Ovary (tissue), 9 donors: Measurements from ENCODE around the gene RHOB. TPM values are rescaled to one million over a fixed set of nuclear protein-coding genes. Genes with fewer than 3 reads are reported as not detected.
A peak's percentile ranks its signal among the peaks of the same experiment; 100 is the strongest.

ENCODE experiments used
- DNase-seq, 5 donors: peaks; one replicate each; pipeline ENCODE4 v3.0.0-alpha.2; 2019 to 2020
- H3K27ac ChIP-seq, 2 donors: fragments of 200-600 bp; one replicate each; pipeline versions ENCODE4 v1.5.1 to v1.8.0; 2019 to 2022
- H3K27me3 ChIP-seq: fragments of 200-600 bp; one replicate; pipeline ENCODE4 v1.8.0; 2022
- H3K36me3 ChIP-seq: fragments of 200-600 bp; sonication (generic); one replicate; pipeline ENCODE4 v1.5.1; 2019
- H3K4me1 ChIP-seq: one replicate; pipeline ENCODE4 v1.8.1; 2013; ENCODE audit warnings: mild to moderate bottlenecking, moderate library complexity; ENCODE audit not compliant: insufficient read depth
- H3K4me3 ChIP-seq: fragments of 200-600 bp; sonication (generic); one replicate; pipeline ENCODE4 v1.5.1; 2017
- H3K9me3 ChIP-seq, 2 donors: fragments of 200-600 bp in 1 of 2; sonication (generic) in 1 of 2; one replicate each; pipeline versions ENCODE4 v1.5.1 to v1.8.1; 2013 to 2019; ENCODE audit warnings: mild to moderate bottlenecking in 1 of 2, moderate library complexity in 1 of 2
- CTCF ChIP-seq, 3 donors: fragments of 450-650 bp in 2 of 3; fragments of 200-600 bp in 1 of 3; IDR thresholded peaks; one replicate each; pipeline versions ENCODE4 v1.5.1 to v1.8.0; 2016 to 2022; ENCODE audit warnings: antibody characterized with exemption in 3 of 3, mild to moderate bottlenecking in 1 of 3
- EP300 ChIP-seq: sonication (generic); formaldehyde crosslinking; IDR thresholded peaks from one replicate; pipeline ENCODE4 v1.6.1; 2017; ENCODE audit warnings: antibody characterized with exemption
- POLR2A ChIP-seq: fragments of 450-650 bp; IDR thresholded peaks from one replicate; pipeline ENCODE4 v1.6.1; 2017; ENCODE audit warnings: antibody characterized with exemption, mild to moderate bottlenecking, moderate library complexity
- WGBS, 3 donors: extraction: QIAGEN DNeasy Blood & Tissue Kit in 1 of 3; methylation state at CpG; one replicate each; pipeline versions ENCODE4 v1.1.5 to v1.1.7; 2013 to 2017; 5-methylcytosine and 5-hydroxymethylcytosine counted together
- intact Hi-C, 4 donors: fragments of 100-400 bp; cut with DNase I; formaldehyde crosslinking; loops; one replicate each; pipeline versions ENCODE4 v1.11.0 to v1.15.1; 2022 to 2023
- polyA plus RNA-seq, 2 donors: library from polyadenylated mRNA; stranded (reverse); fragments of 200-250 nt in 1 of 2; fragments of 350-450 nt in 1 of 2; fragmentation: Illumina TruSeq in 1 of 2; extraction: RNeasy Lipid Tissue Mini Kit (QIAGEN cat#74804) in 1 of 2; gene quantifications; one replicate each; pipeline ENCODE4 v1.2.3, GENCODE V29; 2013 to 2014
- total RNA-seq, 7 donors: library from RNA; depleted of rRNA in 2 of 7; stranded (reverse); fragments of >200 nt in 2 of 7; fragmentation: NEBNext Ultra II Directional in 3 of 7; extraction: Animal tissue kit (Norgen Biotek cat#: 25700) in 3 of 7; gene quantifications; one replicate each; pipeline versions ENCODE4 v1.1.0 to v1.2.4, GENCODE V29; 2016 to 2023
- donor health status: DM: no; HTN: no; CAD: no; lungs with moderate emphysema.
- donor health status: DM: no; HTN: no; CAD: no.
- donor health status: Bipolar disorder and iron deficiency.
- donor health status: DM: yes; HTN: yes; CAD: no.
- donor health status: DM: no; HTN: no; CAD: no.
- donor health status: DM: yes; HTN: yes; CAD: no.

RHOB gene
- total and polyA plus RNA-seq, 9 donors, result 200 to 1,363 (median 432) TPM

GRCh38 chr2:20430035-20430434 lies 16.8 kb upstream of the RHOB start:
- 62 to 76% (median 75%) methylated on average over 4 of the region's 4 CpGs for WGBS, 3 donors
- DNase-seq, result no peak
- TF ChIP-seq CTCF (IDR thresholded peaks at IDR 0.05), result no peak
- TF ChIP-seq EP300, result no peak
- no peak for TF ChIP-seq POLR2A
- Histone ChIP-seq H3K4me1 (no peaks in the 10 kb centered on the region), H3K27ac (no peak overlapping the region), H3K4me3 (no peak overlapping the region), H3K9me3 (no peaks in the 10 kb centered on the region), H3K36me3 (no peaks in the 10 kb centered on the region), H3K27me3 (no peaks in the 10 kb centered on the region)
- intact Hi-C loops, result no loop called here

GRCh38 chr2:20430461-20431300 lies 16.2 kb upstream of the RHOB start:
- no peaks in the 10 kb centered on the region for H3K27me3 ChIP-seq
- TF ChIP-seq EP300 (no peak), CTCF (IDR thresholded peaks at IDR 0.05) (no peak), POLR2A (no peak)
- intact Hi-C loops, result no loop called here
- 85 to 93% (median 86%) methylated on average over 7 of the region's 7 CpGs for WGBS, 3 donors
- no peaks in the 10 kb centered on the region for H3K4me1 ChIP-seq
- H3K4me3 ChIP-seq, result no peak overlapping the region
- DNase-seq, result peak in 1 of 5 donors; percentile 6
- H3K36me3 ChIP-seq, result no peaks in the 10 kb centered on the region
- no peaks in the 10 kb centered on the region for H3K9me3 ChIP-seq
- H3K27ac ChIP-seq, result no peak overlapping the region

GRCh38 chr2:20431301-20431698 lies 15.6 kb upstream of the RHOB start:
- Histone ChIP-seq H3K27me3 (no peaks in the 10 kb centered on the region), H3K36me3 (no peaks in the 10 kb centered on the region), H3K27ac (no peak overlapping the region), H3K4me3 (no peak overlapping the region), H3K9me3 (no peaks in the 10 kb centered on the region), H3K4me1 (no peaks in the 10 kb centered on the region)
- TF ChIP-seq CTCF (IDR thresholded peaks at IDR 0.05), result no peak
- no peak for TF ChIP-seq POLR2A
- no peak for TF ChIP-seq EP300
- DNase-seq, result no peak
- intact Hi-C loops, result no loop called here
- 92 to 94% (median 94%) methylated on average over 3 of the region's 3 CpGs for WGBS, 3 donors

GRCh38 chr2:20431772-20432171 lies 15.1 kb upstream of the RHOB start:
- WGBS, 3 donors, result 59 to 82% (median 79%) methylated on average over 5 of the region's 5 CpGs
- intact Hi-C loops, result no loop called here
- Histone ChIP-seq H3K27me3 (no peaks in the 10 kb centered on the region), H3K4me1 (no peaks in the 10 kb centered on the region), H3K27ac (no peak overlapping the region), H3K4me3 (no peak overlapping the region), H3K36me3 (no peaks in the 10 kb centered on the region), H3K9me3 (no peaks in the 10 kb centered on the region)
- TF ChIP-seq CTCF (IDR thresholded peaks at IDR 0.05), result no peak
- no peak for TF ChIP-seq EP300
- no peak for TF ChIP-seq POLR2A
- DNase-seq, result peak in 1 of 5 donors; percentile 2
